Activated B cell treated with CpG ODN at 0.5 μM for 24 hours (primary cell): ENCODE measurements around the gene LUC7L. TPM values are rescaled to one million over a fixed set of nuclear protein-coding genes. Genes with fewer than 3 reads are reported as not detected.
"Not testable (repeated sequence)": the region's sequence is repeated elsewhere in the genome, so short reads cannot be mapped to it uniquely, and the experiment has no call there.

ENCODE experiments used
- ATAC-seq: fragments of 200-7000 bp; cut with Tn5 transposase; one replicate; pipeline ENCODE4 v1.10.0; 2021; ENCODE audit warnings: low read depth, mild to moderate bottlenecking, moderate library complexity
- CTCF ChIA-PET: fragments of 350-600 bp; sonication (Branson Sonifier 250); formaldehyde crosslinking; loops from one replicate; lab custom pipeline; 2021; ENCODE audit warnings: antibody characterized with exemption; lab: Charles Lee
- POLR2A ChIA-PET: fragments of 350-600 bp; sonication (Branson Sonifier 250); formaldehyde crosslinking; loops from one replicate; lab custom pipeline; 2021; ENCODE audit warnings: antibody characterized with exemption; lab: Charles Lee
- DNase-seq: peaks from one replicate; pipeline ENCODE4 v3.0.0; 2022
- H3K27ac Mint-ChIP-seq: one replicate; pipeline ENCODE4 v1.8.0; 2020; ENCODE audit warnings: mixed read lengths
- H3K27me3 Mint-ChIP-seq: one replicate; pipeline ENCODE4 v1.8.0; 2021; ENCODE audit warnings: mixed read lengths
- H3K36me3 Mint-ChIP-seq: one replicate; pipeline ENCODE4 v1.8.0; 2021; ENCODE audit warnings: low read depth, mixed read lengths
- H3K4me1 Mint-ChIP-seq: one replicate; pipeline ENCODE4 v1.8.0; 2021; ENCODE audit warnings: mixed read lengths
- H3K4me3 Mint-ChIP-seq: one replicate; pipeline ENCODE4 v1.8.0; 2020; ENCODE audit warnings: mild to moderate bottlenecking, mixed read lengths
- H3K9me3 Mint-ChIP-seq: one replicate; pipeline ENCODE4 v1.8.0; 2020; ENCODE audit warnings: mixed read lengths
- intact Hi-C: fragments of 100-400 bp; cut with micrococcal nuclease; formaldehyde crosslinking; loops from one replicate; pipeline ENCODE4 v1.15.1; 2024
- total RNA-seq: library from RNA; stranded (reverse); gene quantifications from 2 replicates; pipeline ENCODE4 v1.2.3, GENCODE V29; 2022
- TF ChIP-seq, protein P1 (sequence below): fragments of 200-600 bp; IDR thresholded peaks from one replicate; pipeline ENCODE4 v1.8.0; 2022; ENCODE audit warnings: antibody characterized with exemption, mild to moderate bottlenecking

The LUC7L gene
- total RNA-seq, 1 donor from 2014 or later, result 100 TPM

DNA sequence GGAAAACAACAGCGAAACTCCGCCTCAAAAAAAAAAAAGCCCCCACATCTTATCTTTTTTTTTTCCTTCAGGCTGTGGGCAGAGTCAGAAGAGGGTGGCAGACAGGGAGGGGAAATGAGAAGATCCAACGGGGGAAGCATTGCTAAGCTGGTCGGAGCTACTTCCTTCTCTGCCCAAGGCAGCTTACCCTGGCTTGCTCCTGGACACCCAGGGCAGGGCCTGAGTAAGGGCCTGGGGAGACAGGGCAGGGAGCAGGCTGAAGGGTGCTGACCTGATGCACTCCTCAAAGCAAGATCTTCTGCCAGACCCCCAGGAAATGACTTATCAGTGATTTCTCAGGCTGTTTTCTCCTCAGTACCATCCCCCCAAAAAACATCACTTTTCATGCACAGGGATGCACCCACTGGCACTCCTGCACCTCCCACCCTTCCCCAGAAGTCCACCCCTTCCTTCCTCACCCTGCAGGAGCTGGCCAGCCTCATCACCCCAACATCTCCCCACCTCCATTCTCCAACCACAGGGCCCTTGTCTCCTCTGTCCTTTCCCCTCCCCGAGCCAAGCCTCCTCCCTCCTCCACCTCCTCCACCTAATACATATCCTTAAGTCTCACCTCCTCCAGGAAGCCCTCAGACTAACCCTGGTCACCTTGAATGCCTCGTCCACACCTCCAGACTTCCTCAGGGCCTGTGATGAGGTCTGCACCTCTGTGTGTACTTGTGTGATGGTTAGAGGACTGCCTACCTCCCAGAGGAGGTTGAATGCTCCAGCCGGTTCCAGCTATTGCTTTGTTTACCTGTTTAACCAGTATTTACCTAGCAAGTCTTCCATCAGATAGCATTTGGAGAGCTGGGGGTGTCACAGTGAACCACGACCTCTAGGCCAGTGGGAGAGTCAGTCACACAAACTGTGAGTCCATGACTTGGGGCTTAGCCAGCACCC is 54.0 kb downstream of the LUC7L start:
- intact Hi-C loops, result no loop called here
- POLR2A ChIA-PET, result interaction anchor here (0.6 kb wide), 1 partner anchor 65 kb away, joined by 6 read pairs; no protein-coding TSS in a partner anchor
- H3K27me3 Mint-ChIP-seq, result peaks cover 38% of the 10 kb centered on the region
- TF ChIP-seq, protein P1, sequence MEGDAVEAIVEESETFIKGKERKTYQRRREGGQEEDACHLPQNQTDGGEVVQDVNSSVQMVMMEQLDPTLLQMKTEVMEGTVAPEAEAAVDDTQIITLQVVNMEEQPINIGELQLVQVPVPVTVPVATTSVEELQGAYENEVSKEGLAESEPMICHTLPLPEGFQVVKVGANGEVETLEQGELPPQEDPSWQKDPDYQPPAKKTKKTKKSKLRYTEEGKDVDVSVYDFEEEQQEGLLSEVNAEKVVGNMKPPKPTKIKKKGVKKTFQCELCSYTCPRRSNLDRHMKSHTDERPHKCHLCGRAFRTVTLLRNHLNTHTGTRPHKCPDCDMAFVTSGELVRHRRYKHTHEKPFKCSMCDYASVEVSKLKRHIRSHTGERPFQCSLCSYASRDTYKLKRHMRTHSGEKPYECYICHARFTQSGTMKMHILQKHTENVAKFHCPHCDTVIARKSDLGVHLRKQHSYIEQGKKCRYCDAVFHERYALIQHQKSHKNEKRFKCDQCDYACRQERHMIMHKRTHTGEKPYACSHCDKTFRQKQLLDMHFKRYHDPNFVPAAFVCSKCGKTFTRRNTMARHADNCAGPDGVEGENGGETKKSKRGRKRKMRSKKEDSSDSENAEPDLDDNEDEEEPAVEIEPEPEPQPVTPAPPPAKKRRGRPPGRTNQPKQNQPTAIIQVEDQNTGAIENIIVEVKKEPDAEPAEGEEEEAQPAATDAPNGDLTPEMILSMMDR, result no peak
- H3K36me3 Mint-ChIP-seq, result no peaks in the 10 kb centered on the region
- peak overlapping the region; percentile 12 for H3K4me3 Mint-ChIP-seq
- no peak overlapping the region for H3K27ac Mint-ChIP-seq
- no peak for DNase-seq
- ATAC-seq, result no peak
- CTCF ChIA-PET, result no interaction called here
- H3K4me1 Mint-ChIP-seq, result peaks cover 10% of the 10 kb centered on the region
- H3K9me3 Mint-ChIP-seq, result no peaks in the 10 kb centered on the region

DNA sequence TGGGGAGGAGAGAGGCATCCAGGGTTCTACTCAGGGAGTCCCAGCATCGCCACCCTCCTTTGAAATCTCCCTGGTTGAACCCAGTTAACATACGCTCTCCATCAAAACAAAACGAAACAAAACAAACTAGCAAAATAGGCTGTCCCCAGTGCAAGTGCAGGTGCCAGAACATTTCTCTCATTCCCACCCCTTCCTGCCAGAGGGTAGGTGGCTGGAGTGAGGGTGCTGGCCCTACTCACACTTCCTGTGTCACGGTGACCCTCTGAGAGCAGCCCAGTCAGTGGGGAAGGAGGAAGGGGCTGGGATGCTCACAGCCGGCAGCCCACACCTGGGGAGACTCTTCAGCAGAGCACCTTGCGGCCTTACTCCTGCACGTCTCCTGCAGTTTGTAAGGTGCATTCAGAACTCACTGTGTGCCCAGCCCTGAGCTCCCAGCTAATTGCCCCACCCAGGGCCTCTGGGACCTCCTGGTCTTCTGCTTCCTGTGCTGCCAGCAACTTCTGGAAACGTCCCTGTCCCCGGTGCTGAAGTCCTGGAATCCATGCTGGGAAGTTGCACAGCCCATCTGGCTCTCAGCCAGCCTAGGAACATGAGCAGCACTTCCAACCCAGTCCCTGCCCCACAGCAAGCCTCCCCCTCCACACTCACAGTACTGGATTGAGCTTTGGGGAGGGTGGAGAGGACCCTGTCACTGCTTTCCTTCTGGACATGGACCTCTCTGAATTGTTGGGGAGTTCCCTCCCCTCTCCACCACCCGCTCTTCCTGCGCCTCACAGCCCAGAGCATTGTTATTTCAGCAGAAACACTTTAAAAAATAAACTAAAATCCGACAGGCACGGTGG is 55.1 kb downstream of the LUC7L start:
- H3K27me3 Mint-ChIP-seq, result peaks cover 43% of the 10 kb centered on the region
- DNase-seq, POLR2A ChIA-PET, intact Hi-C loops, H3K9me3 Mint-ChIP-seq, H3K27ac Mint-ChIP-seq, ATAC-seq, CTCF ChIA-PET, H3K4me3 Mint-ChIP-seq, H3K36me3 Mint-ChIP-seq, H3K4me1 Mint-ChIP-seq: not testable (repeated sequence)

DNA sequence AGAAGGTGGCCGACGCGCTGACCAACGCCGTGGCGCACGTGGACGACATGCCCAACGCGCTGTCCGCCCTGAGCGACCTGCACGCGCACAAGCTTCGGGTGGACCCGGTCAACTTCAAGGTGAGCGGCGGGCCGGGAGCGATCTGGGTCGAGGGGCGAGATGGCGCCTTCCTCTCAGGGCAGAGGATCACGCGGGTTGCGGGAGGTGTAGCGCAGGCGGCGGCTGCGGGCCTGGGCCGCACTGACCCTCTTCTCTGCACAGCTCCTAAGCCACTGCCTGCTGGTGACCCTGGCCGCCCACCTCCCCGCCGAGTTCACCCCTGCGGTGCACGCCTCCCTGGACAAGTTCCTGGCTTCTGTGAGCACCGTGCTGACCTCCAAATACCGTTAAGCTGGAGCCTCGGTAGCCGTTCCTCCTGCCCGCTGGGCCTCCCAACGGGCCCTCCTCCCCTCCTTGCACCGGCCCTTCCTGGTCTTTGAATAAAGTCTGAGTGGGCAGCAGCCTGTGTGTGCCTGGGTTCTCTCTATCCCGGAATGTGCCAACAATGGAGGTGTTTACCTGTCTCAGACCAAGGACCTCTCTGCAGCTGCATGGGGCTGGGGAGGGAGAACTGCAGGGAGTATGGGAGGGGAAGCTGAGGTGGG is 55.9 kb downstream of the LUC7L start:
- CTCF ChIA-PET, H3K4me3 Mint-ChIP-seq, ATAC-seq, intact Hi-C loops, H3K36me3 Mint-ChIP-seq, H3K9me3 Mint-ChIP-seq, H3K4me1 Mint-ChIP-seq, POLR2A ChIA-PET, H3K27ac Mint-ChIP-seq, DNase-seq: not testable (repeated sequence)
- peaks cover 49% of the 10 kb centered on the region for H3K27me3 Mint-ChIP-seq

DNA sequence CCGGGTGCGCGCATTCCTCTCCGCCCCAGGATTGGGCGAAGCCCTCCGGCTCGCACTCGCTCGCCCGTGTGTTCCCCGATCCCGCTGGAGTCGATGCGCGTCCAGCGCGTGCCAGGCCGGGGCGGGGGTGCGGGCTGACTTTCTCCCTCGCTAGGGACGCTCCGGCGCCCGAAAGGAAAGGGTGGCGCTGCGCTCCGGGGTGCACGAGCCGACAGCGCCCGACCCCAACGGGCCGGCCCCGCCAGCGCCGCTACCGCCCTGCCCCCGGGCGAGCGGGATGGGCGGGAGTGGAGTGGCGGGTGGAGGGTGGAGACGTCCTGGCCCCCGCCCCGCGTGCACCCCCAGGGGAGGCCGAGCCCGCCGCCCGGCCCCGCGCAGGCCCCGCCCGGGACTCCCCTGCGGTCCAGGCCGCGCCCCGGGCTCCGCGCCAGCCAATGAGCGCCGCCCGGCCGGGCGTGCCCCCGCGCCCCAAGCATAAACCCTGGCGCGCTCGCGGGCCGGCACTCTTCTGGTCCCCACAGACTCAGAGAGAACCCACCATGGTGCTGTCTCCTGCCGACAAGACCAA is 56.8 kb downstream of the LUC7L start, which contains the start of gene HBA2:
TSS of gene HBA2 (plus strand) at position 503 of the 568 bp plus-strand sequence. CDS start at position 540, 37 bp downstream.
- intact Hi-C loops, DNase-seq, H3K27ac Mint-ChIP-seq, CTCF ChIA-PET, H3K4me1 Mint-ChIP-seq, H3K36me3 Mint-ChIP-seq, H3K9me3 Mint-ChIP-seq, POLR2A ChIA-PET, H3K4me3 Mint-ChIP-seq: not testable (repeated sequence)
- H3K27me3 Mint-ChIP-seq, result peaks cover 46% of the 10 kb centered on the region
- ATAC-seq, result peak; percentile 67

DNA sequence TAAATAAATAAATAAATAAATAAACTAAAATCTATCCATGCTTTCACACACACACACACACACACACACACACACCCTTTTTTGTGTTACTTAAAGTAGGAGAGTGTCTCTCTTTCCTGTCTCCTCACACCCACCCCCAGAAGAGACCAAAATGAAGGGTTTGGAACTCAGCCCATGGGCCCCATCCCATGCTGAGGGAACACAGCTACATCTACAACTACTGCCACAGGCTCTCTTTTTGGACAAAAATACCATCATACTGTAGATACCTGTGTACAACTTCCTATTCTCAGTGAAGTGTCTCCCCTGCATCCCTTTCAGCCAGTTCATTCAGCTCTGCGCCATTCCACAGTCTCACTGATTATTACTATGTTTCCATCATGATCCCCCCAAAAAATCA is 58.5 kb downstream of the LUC7L start:
- ChIA-PET POLR2A (no interaction called here), CTCF (no interaction called here)
- Mint-ChIP-seq H3K27me3 (peaks cover 53% of the 10 kb centered on the region), H3K36me3 (no peaks in the 10 kb centered on the region), H3K9me3 (no peaks in the 10 kb centered on the region), H3K27ac (no peak overlapping the region), H3K4me1 (peaks cover 9% of the 10 kb centered on the region), H3K4me3 (no peak overlapping the region)
- intact Hi-C loops, result no loop called here
- DNase-seq (no peak), ATAC-seq (no peak)
- TF ChIP-seq, protein P1, result no peak

DNA sequence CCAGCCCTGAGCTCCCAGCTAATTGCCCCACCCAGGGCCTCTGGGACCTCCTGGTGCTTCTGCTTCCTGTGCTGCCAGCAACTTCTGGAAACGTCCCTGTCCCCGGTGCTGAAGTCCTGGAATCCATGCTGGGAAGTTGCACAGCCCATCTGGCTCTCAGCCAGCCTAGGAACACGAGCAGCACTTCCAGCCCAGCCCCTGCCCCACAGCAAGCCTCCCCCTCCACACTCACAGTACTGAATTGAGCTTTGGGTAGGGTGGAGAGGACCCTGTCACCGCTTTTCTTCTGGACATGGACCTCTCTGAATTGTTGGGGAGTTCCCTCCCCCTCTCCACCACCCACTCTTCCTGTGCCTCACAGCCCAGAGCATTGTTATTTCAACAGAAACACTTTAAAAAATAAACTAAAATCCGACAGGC is 59.2 kb downstream of the LUC7L start:
- ATAC-seq, DNase-seq, H3K27ac Mint-ChIP-seq, POLR2A ChIA-PET, H3K4me3 Mint-ChIP-seq, H3K36me3 Mint-ChIP-seq, CTCF ChIA-PET, H3K9me3 Mint-ChIP-seq, intact Hi-C loops: not testable (repeated sequence)
- Mint-ChIP-seq H3K4me1 (peaks cover 15% of the 10 kb centered on the region), H3K27me3 (peaks cover 47% of the 10 kb centered on the region)
